Parathyroid adenoma (tissue), 2 donors: Measurements from ENCODE around the gene POU2F3.

ENCODE experiments used
- H2AFZ ChIP-seq: fragments of 300-600 bp; sonication (generic); one replicate; pipeline ENCODE4 v1.7.0; 2017; ENCODE audit warnings: antibody characterized with exemption, mild to moderate bottlenecking
- H3K27ac ChIP-seq: fragments of 300-600 bp; sonication (generic); one replicate; pipeline ENCODE4 v1.7.0; 2017
- H3K27me3 ChIP-seq: fragments of 300-600 bp; sonication (generic); one replicate; pipeline ENCODE4 v1.7.0; 2017; ENCODE audit warnings: low read length; ENCODE audit not compliant: control insufficient read depth, insufficient read depth
- H3K36me3 ChIP-seq: fragments of 300-600 bp; sonication (generic); one replicate; pipeline ENCODE4 v1.7.0; 2017; ENCODE audit warnings: low read length; ENCODE audit not compliant: control insufficient read depth, insufficient read depth
- H3K4me1 ChIP-seq: fragments of 300-600 bp; sonication (generic); one replicate; pipeline ENCODE4 v1.7.0; 2017; ENCODE audit warnings: control low read depth
- H3K4me2 ChIP-seq: fragments of 300-600 bp; sonication (generic); one replicate; pipeline ENCODE4 v1.7.0; 2017; ENCODE audit warnings: low read length
- H3K4me3 ChIP-seq: fragments of 300-600 bp; sonication (generic); one replicate; pipeline ENCODE4 v1.7.0; 2017; ENCODE audit warnings: low read depth, low read length
- H3K79me2 ChIP-seq: fragments of 300-600 bp; sonication (generic); one replicate; pipeline ENCODE4 v1.7.0; 2017; ENCODE audit warnings: control low read depth
- H3K9ac ChIP-seq: fragments of 300-600 bp; sonication (generic); one replicate; pipeline ENCODE4 v1.7.0; 2017; ENCODE audit warnings: mild to moderate bottlenecking
- H3K9me3 ChIP-seq: fragments of 300-600 bp; sonication (generic); one replicate; pipeline ENCODE4 v1.7.0; 2017; ENCODE audit warnings: low read length; ENCODE audit not compliant: control insufficient read depth
- CTCF ChIP-seq: fragments of 300-600 bp; sonication (generic); IDR thresholded peaks from one replicate; pipeline ENCODE4 v1.7.0; 2017; ENCODE audit warnings: antibody characterized with exemption, mild to moderate bottlenecking
- donor health status: primary hyperparathyroidism.

Gene POU2F3

GRCh38 chr11:120255519-120255866 lies 15.6 kb downstream of the POU2F3 start:
- no peaks in the 10 kb centered on the region for H3K9me3 ChIP-seq
- peaks cover 18% of the 10 kb centered on the region for H3K4me1 ChIP-seq
- no peak for TF ChIP-seq CTCF
- H3K27ac ChIP-seq, result no peak overlapping the region
- peaks cover 7% of the 10 kb centered on the region for H3K79me2 ChIP-seq
- H2AFZ ChIP-seq, result no peak overlapping the region
- no peak overlapping the region for H3K4me2 ChIP-seq
- no peaks in the 10 kb centered on the region for H3K36me3 ChIP-seq
- H3K9ac ChIP-seq, result no peak overlapping the region
- no peaks in the 10 kb centered on the region for H3K27me3 ChIP-seq
- H3K4me3 ChIP-seq, result no peak overlapping the region

- H3K79me2 ChIP-seq, result peaks cover 7% of the 10 kb centered on the region
- no peak overlapping the region for H3K27ac ChIP-seq
- H3K4me1 ChIP-seq, result peaks cover 18% of the 10 kb centered on the region
- H3K36me3 ChIP-seq, result no peaks in the 10 kb centered on the region
- no peaks in the 10 kb centered on the region for H3K9me3 ChIP-seq
- no peak overlapping the region for H2AFZ ChIP-seq
- H3K4me3 ChIP-seq, result no peak overlapping the region
- no peak overlapping the region for H3K4me2 ChIP-seq
- H3K9ac ChIP-seq, result no peak overlapping the region
- H3K27me3 ChIP-seq, result no peaks in the 10 kb centered on the region
- TF ChIP-seq CTCF, result no peak
These were observed 16.2 kb downstream of the POU2F3 start for GRCh38 chr11:120256178-120256577.

GRCh38 chr11:120256779-120257178 lies 16.8 kb downstream of the POU2F3 start:
- H3K9me3 ChIP-seq, result no peaks in the 10 kb centered on the region
- H2AFZ ChIP-seq, result no peak overlapping the region
- H3K79me2 ChIP-seq, result peaks cover 7% of the 10 kb centered on the region
- no peak overlapping the region for H3K27ac ChIP-seq
- H3K27me3 ChIP-seq, result no peaks in the 10 kb centered on the region
- H3K4me1 ChIP-seq, result peaks cover 18% of the 10 kb centered on the region
- H3K36me3 ChIP-seq, result no peaks in the 10 kb centered on the region
- H3K4me2 ChIP-seq, result no peak overlapping the region
- no peak overlapping the region for H3K9ac ChIP-seq
- TF ChIP-seq CTCF, result no peak
- H3K4me3 ChIP-seq, result no peak overlapping the region

GRCh38 chr11:120257346-120257745 lies 17.4 kb downstream of the POU2F3 start:
- Histone ChIP-seq H3K36me3 (no peaks in the 10 kb centered on the region), H2AFZ (no peak overlapping the region), H3K9ac (no peak overlapping the region), H3K9me3 (no peaks in the 10 kb centered on the region), H3K4me2 (no peak overlapping the region), H3K27me3 (no peaks in the 10 kb centered on the region), H3K79me2 (peaks cover 7% of the 10 kb centered on the region), H3K4me1 (peaks cover 18% of the 10 kb centered on the region), H3K4me3 (no peak overlapping the region), H3K27ac (no peak overlapping the region)
- no peak for TF ChIP-seq CTCF

- Histone ChIP-seq H3K4me2 (no peak overlapping the region), H3K9ac (no peak overlapping the region), H3K36me3 (no peaks in the 10 kb centered on the region), H2AFZ (no peak overlapping the region), H3K4me1 (peaks cover 18% of the 10 kb centered on the region), H3K9me3 (no peaks in the 10 kb centered on the region), H3K79me2 (peaks cover 7% of the 10 kb centered on the region), H3K4me3 (no peak overlapping the region), H3K27ac (no peak overlapping the region), H3K27me3 (no peaks in the 10 kb centered on the region)
- TF ChIP-seq CTCF, result peak; percentile 18
These were observed 18.7 kb downstream of the POU2F3 start for GRCh38 chr11:120258661-120259060.
